ENCODE data around the gene DOHH. TPM values are rescaled to one million over a fixed set of nuclear protein-coding genes. Genes with fewer than 3 reads are reported as not detected.

DOHH gene
- total and polyA plus RNA-seq, 9 of the 15 experiments (the other 6 are each of a cell fraction or from before 2014, with no cell fraction given): 0.14 to 47.2 (median 5.1) TPM

GRCh38 chr19:3454656-3455392 is 45.6 kb downstream of the DOHH start (continued):
- TF ChIP-seq E2F5 (CRISPR knock-in tag; IDR thresholded peaks at IDR 0.05) (no peak), THRAP3 (IDR thresholded peaks at IDR 0.05; ENCODE audit: borderline replicate concordance) (no peak), SMARCB1 (IDR thresholded peaks at IDR 0.05; ENCODE audit: insufficient read length, low read depth) (no peak), CBX3 (IDR thresholded peaks at IDR 0.05; ENCODE audit: borderline replicate concordance in 1 of 2, low read length in 2 of 2) (no peak), ZBTB5 (IDR thresholded peaks at IDR 0.05) (no peak), MNT (conservative IDR thresholded peaks at IDR 0.05) (no peak), ATF3 (IDR thresholded peaks at IDR 0.05) (no peak), ATF3 (CRISPR knock-in tag; conservative IDR thresholded peaks at IDR 0.05) (no peak), ELF4 (CRISPR knock-in tag; IDR thresholded peaks at IDR 0.05) (no peak), MYBL2 (IDR thresholded peaks at IDR 0.05; ENCODE audit: low read depth) (no peak), MYBL2 (CRISPR knock-in tag; IDR thresholded peaks at IDR 0.05; ENCODE audit: borderline replicate concordance) (no peak), SMAD2 (IDR thresholded peaks at IDR 0.05; ENCODE audit: low read depth, low read length) (no peak), GABPB2 (CRISPR knock-in tag; conservative IDR thresholded peaks at IDR 0.05) (no peak), PRPF4 (IDR thresholded peaks at IDR 0.05; ENCODE audit: insufficient read depth, low read depth, low read length, poor library complexity, severe bottlenecking) (no peak), MCM5 (IDR thresholded peaks at IDR 0.05; ENCODE audit: low read depth) (no peak), SREBF2 (CRISPR knock-in tag; IDR thresholded peaks at IDR 0.05) (no peak), IRF9 (tag; IDR thresholded peaks at IDR 0.05) (no peak), SREBF1 (IDR thresholded peaks at IDR 0.05; ENCODE audit: borderline replicate concordance, low read depth, low read length) (no peak), EHMT2 (IDR thresholded peaks at IDR 0.05) (no peak), TRIM24 (IDR thresholded peaks at IDR 0.05) (no peak)
- TF ChIP-seq, protein P1, sequence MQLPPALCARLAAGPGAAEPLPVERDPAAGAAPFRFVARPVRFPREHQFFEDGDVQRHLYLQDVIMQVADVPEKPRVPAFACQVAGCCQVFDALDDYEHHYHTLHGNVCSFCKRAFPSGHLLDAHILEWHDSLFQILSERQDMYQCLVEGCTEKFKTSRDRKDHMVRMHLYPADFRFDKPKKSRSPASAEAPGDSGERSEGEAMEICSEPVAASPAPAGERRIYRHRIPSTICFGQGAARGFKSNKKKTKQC (CRISPR knock-in tag; IDR thresholded peaks at IDR 0.05): no peak
- TF ChIP-seq, protein P2, sequence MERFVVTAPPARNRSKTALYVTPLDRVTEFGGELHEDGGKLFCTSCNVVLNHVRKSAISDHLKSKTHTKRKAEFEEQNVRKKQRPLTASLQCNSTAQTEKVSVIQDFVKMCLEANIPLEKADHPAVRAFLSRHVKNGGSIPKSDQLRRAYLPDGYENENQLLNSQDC (CRISPR knock-in tag; IDR thresholded peaks at IDR 0.05): no peak
